ENCODE results near the gene KDM4E. TPM values are rescaled to one million over a fixed set of nuclear protein-coding genes. Genes with fewer than 3 reads are reported as not detected.

The KDM4E gene
- total and polyA plus RNA-seq, 9 of the 15 experiments (the other 6 are each of a cell fraction or from before 2014, with no cell fraction given) = 0.04 TPM; not detected in 8

- TF ChIP-seq ZHX1 (conservative IDR thresholded peaks at IDR 0.05; ENCODE audit: low read length) = no peak
- TF ChIP-seq JUNB (CRISPR knock-in tag; conservative IDR thresholded peaks at IDR 0.05) = no peak
- TF ChIP-seq EP400 (IDR thresholded peaks at IDR 0.05) = peak; percentile 67
- no peak for TF ChIP-seq EZH2 (IDR thresholded peaks at IDR 0.05; ENCODE audit: borderline replicate concordance, low read depth, low read length)
- no peak for TF ChIP-seq PRDM10 (IDR thresholded peaks at IDR 0.05; ENCODE audit: partially characterized antibody)
- no peak for TF ChIP-seq STAG1 (CRISPR knock-in tag; IDR thresholded peaks at IDR 0.05; ENCODE audit: borderline replicate concordance)
- no peak for TF ChIP-seq NEUROD1 (IDR thresholded peaks at IDR 0.05; ENCODE audit: borderline replicate concordance, low read depth, low read length, partially characterized antibody)
- no peak for TF ChIP-seq PATZ1 (CRISPR knock-in tag; IDR thresholded peaks at IDR 0.05; ENCODE audit: borderline replicate concordance)
- TF ChIP-seq ZNF140 (CRISPR knock-in tag; IDR thresholded peaks at IDR 0.05) = no peak
- TF ChIP-seq, protein P1, sequence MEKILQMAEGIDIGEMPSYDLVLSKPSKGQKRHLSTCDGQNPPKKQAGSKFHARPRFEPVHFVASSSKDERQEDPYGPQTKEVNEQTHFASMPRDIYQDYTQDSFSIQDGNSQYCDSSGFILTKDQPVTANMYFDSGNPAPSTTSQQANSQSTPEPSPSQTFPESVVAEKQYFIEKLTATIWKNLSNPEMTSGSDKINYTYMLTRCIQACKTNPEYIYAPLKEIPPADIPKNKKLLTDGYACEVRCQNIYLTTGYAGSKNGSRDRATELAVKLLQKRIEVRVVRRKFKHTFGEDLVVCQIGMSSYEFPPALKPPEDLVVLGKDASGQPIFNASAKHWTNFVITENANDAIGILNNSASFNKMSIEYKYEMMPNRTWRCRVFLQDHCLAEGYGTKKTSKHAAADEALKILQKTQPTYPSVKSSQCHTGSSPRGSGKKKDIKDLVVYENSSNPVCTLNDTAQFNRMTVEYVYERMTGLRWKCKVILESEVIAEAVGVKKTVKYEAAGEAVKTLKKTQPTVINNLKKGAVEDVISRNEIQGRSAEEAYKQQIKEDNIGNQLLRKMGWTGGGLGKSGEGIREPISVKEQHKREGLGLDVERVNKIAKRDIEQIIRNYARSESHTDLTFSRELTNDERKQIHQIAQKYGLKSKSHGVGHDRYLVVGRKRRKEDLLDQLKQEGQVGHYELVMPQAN (IDR thresholded peaks at IDR 0.05; ENCODE audit: borderline replicate concordance) = no peak; the same call in 1 of the 2 replicates
- TF ChIP-seq, protein P2, sequence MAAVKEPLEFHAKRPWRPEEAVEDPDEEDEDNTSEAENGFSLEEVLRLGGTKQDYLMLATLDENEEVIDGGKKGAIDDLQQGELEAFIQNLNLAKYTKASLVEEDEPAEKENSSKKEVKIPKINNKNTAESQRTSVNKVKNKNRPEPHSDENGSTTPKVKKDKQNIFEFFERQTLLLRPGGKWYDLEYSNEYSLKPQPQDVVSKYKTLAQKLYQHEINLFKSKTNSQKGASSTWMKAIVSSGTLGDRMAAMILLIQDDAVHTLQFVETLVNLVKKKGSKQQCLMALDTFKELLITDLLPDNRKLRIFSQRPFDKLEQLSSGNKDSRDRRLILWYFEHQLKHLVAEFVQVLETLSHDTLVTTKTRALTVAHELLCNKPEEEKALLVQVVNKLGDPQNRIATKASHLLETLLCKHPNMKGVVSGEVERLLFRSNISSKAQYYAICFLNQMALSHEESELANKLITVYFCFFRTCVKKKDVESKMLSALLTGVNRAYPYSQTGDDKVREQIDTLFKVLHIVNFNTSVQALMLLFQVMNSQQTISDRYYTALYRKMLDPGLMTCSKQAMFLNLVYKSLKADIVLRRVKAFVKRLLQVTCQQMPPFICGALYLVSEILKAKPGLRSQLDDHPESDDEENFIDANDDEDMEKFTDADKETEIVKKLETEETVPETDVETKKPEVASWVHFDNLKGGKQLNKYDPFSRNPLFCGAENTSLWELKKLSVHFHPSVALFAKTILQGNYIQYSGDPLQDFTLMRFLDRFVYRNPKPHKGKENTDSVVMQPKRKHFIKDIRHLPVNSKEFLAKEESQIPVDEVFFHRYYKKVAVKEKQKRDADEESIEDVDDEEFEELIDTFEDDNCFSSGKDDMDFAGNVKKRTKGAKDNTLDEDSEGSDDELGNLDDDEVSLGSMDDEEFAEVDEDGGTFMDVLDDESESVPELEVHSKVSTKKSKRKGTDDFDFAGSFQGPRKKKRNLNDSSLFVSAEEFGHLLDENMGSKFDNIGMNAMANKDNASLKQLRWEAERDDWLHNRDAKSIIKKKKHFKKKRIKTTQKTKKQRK (IDR thresholded peaks at IDR 0.05; ENCODE audit: borderline replicate concordance, low read depth, low read length) = no peak
- TF ChIP-seq GATAD2B (IDR thresholded peaks at IDR 0.05; ENCODE audit: borderline replicate concordance) = no peak
- no peak for TF ChIP-seq ZNF239 (CRISPR knock-in tag; IDR thresholded peaks at IDR 0.05)
- TF ChIP-seq MEIS2 (IDR thresholded peaks at IDR 0.05; ENCODE audit: partially characterized antibody) = peak; percentile 90
Measured at GRCh38 chr11:95068549-95068948, 43.5 kb downstream of the KDM4E start (continued).

Measured in K562 (cell line).